ENCODE data around the gene ADI1.

Gene ADI1

DNA sequence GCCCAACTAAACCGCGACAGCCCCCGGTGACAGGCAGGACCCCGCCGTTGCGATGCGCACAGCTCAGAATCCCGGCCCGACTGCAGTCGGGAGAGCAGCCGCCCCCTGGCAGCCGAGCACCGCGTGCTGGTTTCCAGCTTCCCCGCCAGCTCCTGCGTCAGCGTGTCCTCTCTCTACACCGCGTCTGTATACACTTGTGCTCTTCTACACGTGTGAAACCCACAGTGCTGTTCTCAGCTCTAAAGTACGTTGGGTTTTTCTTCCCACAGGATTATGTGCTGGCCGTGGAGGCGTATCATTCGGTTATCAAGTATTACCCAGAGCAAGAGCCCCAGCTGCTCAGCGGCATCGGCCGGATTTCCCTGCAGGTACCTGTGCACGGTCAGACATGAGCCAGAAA lies 54.0 kb downstream of the ADI1 start:
- Histone ChIP-seq H2AFZ (ENCODE audit: low read length) (no peak overlapping the region), H3K27me3 (replicated peaks; ENCODE audit: insufficient read depth, low read length) (no peaks in the 10 kb centered on the region), H3K79me2 (ENCODE audit: low read length) (no peaks in the 10 kb centered on the region), H3K9ac (ENCODE audit: low read length) (no peak overlapping the region), H3K4me1 (ENCODE audit: low read length) (peaks cover 11% of the 10 kb centered on the region), H4K20me1 (ENCODE audit: insufficient read depth, low read length) (no peaks in the 10 kb centered on the region), H3K4me3 (ENCODE audit: low read length) (no peak overlapping the region), H3K36me3 (replicated peaks; ENCODE audit: insufficient read depth, low read length) (no peaks in the 10 kb centered on the region), H3K9me3 (replicated peaks; ENCODE audit: insufficient read depth, low read length) (no peaks in the 10 kb centered on the region), H3K4me2 (ENCODE audit: low read depth, low read length) (no peak overlapping the region), H3F3A (ENCODE audit: insufficient read depth, low read length) (peaks cover 6% of the 10 kb centered on the region; the same call in 1 of the 2 replicates), H3K27ac (ENCODE audit: low read length) (no peak overlapping the region), H3K9me2 (replicated peaks; ENCODE audit: insufficient read depth, low read length) (no peaks in the 10 kb centered on the region)
- no peak for DNase-seq
- no peak for TF ChIP-seq EZH2phosphoT487 (IDR thresholded peaks at IDR 0.05; ENCODE audit: low read length)
- no peak for TF ChIP-seq EZH2 (optimal IDR thresholded peaks at IDR 0.05; ENCODE audit: low read depth, low read length)
- TF ChIP-seq, protein P1, sequence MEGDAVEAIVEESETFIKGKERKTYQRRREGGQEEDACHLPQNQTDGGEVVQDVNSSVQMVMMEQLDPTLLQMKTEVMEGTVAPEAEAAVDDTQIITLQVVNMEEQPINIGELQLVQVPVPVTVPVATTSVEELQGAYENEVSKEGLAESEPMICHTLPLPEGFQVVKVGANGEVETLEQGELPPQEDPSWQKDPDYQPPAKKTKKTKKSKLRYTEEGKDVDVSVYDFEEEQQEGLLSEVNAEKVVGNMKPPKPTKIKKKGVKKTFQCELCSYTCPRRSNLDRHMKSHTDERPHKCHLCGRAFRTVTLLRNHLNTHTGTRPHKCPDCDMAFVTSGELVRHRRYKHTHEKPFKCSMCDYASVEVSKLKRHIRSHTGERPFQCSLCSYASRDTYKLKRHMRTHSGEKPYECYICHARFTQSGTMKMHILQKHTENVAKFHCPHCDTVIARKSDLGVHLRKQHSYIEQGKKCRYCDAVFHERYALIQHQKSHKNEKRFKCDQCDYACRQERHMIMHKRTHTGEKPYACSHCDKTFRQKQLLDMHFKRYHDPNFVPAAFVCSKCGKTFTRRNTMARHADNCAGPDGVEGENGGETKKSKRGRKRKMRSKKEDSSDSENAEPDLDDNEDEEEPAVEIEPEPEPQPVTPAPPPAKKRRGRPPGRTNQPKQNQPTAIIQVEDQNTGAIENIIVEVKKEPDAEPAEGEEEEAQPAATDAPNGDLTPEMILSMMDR (IDR thresholded peaks at IDR 0.05; ENCODE audit: low read length), result no peak

- H3K4me2 ChIP-seq (ENCODE audit: low read depth, low read length), result no peak overlapping the region
- H3K9me2 ChIP-seq (replicated peaks; ENCODE audit: insufficient read depth, low read length), result no peaks in the 10 kb centered on the region
- no peak overlapping the region for H3K27ac ChIP-seq (ENCODE audit: low read length)
- H3K9ac ChIP-seq (ENCODE audit: low read length), result no peak overlapping the region
- no peak overlapping the region for H2AFZ ChIP-seq (ENCODE audit: low read length)
- no peak overlapping the region for H3K4me3 ChIP-seq (ENCODE audit: low read length)
- TF ChIP-seq, protein P1 (IDR thresholded peaks at IDR 0.05; ENCODE audit: low read length), result no peak
- no peak for TF ChIP-seq EZH2 (optimal IDR thresholded peaks at IDR 0.05; ENCODE audit: low read depth, low read length)
- TF ChIP-seq EZH2phosphoT487 (IDR thresholded peaks at IDR 0.05; ENCODE audit: low read length), result no peak
- H3K27me3 ChIP-seq (replicated peaks; ENCODE audit: insufficient read depth, low read length), result no peaks in the 10 kb centered on the region
- no peak for DNase-seq
- no peaks in the 10 kb centered on the region for H3K9me3 ChIP-seq (replicated peaks; ENCODE audit: insufficient read depth, low read length)
- H3K36me3 ChIP-seq (replicated peaks; ENCODE audit: insufficient read depth, low read length), result no peaks in the 10 kb centered on the region
- H3K79me2 ChIP-seq (ENCODE audit: low read length), result no peaks in the 10 kb centered on the region
- H4K20me1 ChIP-seq (ENCODE audit: insufficient read depth, low read length), result no peaks in the 10 kb centered on the region
- H3F3A ChIP-seq (ENCODE audit: insufficient read depth, low read length), result peaks cover 6% of the 10 kb centered on the region; the same call in 1 of the 2 replicates
- peaks cover 11% of the 10 kb centered on the region for H3K4me1 ChIP-seq (ENCODE audit: low read length)
These were observed 54.8 kb downstream of the ADI1 start for GRCh38 chr2:3464401-3465005.

GRCh38 chr2:3463944-3464343 lies 55.4 kb downstream of the ADI1 start:
- H4K20me1 ChIP-seq (ENCODE audit: insufficient read depth, low read length), result no peaks in the 10 kb centered on the region
- no peak overlapping the region for H3K4me2 ChIP-seq (ENCODE audit: low read depth, low read length)
- no peaks in the 10 kb centered on the region for H3K9me2 ChIP-seq (replicated peaks; ENCODE audit: insufficient read depth, low read length)
- TF ChIP-seq, protein P1 (IDR thresholded peaks at IDR 0.05; ENCODE audit: low read length), result no peak
- TF ChIP-seq EZH2 (optimal IDR thresholded peaks at IDR 0.05; ENCODE audit: low read depth, low read length), result no peak
- TF ChIP-seq EZH2phosphoT487 (IDR thresholded peaks at IDR 0.05; ENCODE audit: low read length), result no peak
- H3K27me3 ChIP-seq (replicated peaks; ENCODE audit: insufficient read depth, low read length), result no peaks in the 10 kb centered on the region
- H3K9me3 ChIP-seq (replicated peaks; ENCODE audit: insufficient read depth, low read length), result no peaks in the 10 kb centered on the region
- H3K9ac ChIP-seq (ENCODE audit: low read length), result no peak overlapping the region
- no peak overlapping the region for H3K4me3 ChIP-seq (ENCODE audit: low read length)
- peaks cover 6% of the 10 kb centered on the region; the same call in 1 of the 2 replicates for H3F3A ChIP-seq (ENCODE audit: insufficient read depth, low read length)
- no peaks in the 10 kb centered on the region for H3K36me3 ChIP-seq (replicated peaks; ENCODE audit: insufficient read depth, low read length)
- no peak for DNase-seq
- H3K27ac ChIP-seq (ENCODE audit: low read length), result no peak overlapping the region
- H3K79me2 ChIP-seq (ENCODE audit: low read length), result no peaks in the 10 kb centered on the region
- no peak overlapping the region for H2AFZ ChIP-seq (ENCODE audit: low read length)
- peaks cover 11% of the 10 kb centered on the region for H3K4me1 ChIP-seq (ENCODE audit: low read length)

Measured in MM.1S (cell line).